A673 (cell line): ENCODE data around the gene PLCD3. TPM values are rescaled to one million over a fixed set of nuclear protein-coding genes. Genes with fewer than 3 reads are reported as not detected.

Experiments used
- BruUV-seq: library from RNA; stranded (reverse); fragments of 400-500 nt; replicated peaks from 2 replicates; lab custom pipeline; 2021; lab: Mats Ljungman, UMichigan
- CTCF ChIA-PET: fragments of 300-600 bp; sonication (Branson Sonifier 250); formaldehyde crosslinking; loops from one replicate; lab custom pipeline; 2022; ENCODE audit warnings: antibody characterized with exemption; lab: Charles Lee
- POLR2A ChIA-PET: fragments of 300-600 bp; sonication (Branson Sonifier 250); formaldehyde crosslinking; loops from one replicate; lab custom pipeline; 2022; ENCODE audit warnings: antibody characterized with exemption; ENCODE audit not compliant: low non-redundant PET; lab: Charles Lee
- DNase-seq: peaks from one replicate; pipeline ENCODE4 v3.0.0-alpha.2; 2015; ENCODE audit warnings: low spot score
- H3K27ac ChIP-seq: fragments of 200-600 bp; sonication (generic); 2 replicates; pipeline ENCODE4 v1.5.1; 2016; ENCODE audit warnings: mixed run types, low read depth, mild to moderate bottlenecking, mixed read lengths, antibody characterized with exemption, low read length; ENCODE audit not compliant: poor library complexity, severe bottlenecking
- H3K27me3 ChIP-seq: fragments of 200-600 bp; sonication (generic); replicated peaks from 2 replicates; pipeline ENCODE4 v1.6.1; 2017; ENCODE audit warnings: mixed run types, low read depth, mild to moderate bottlenecking, mixed read lengths, antibody characterized with exemption, low read length; ENCODE audit not compliant: insufficient read depth, poor library complexity
- H3K36me3 ChIP-seq: fragments of 200-600 bp; sonication (generic); 2 replicates; pipeline ENCODE4 v1.6.1; 2016; ENCODE audit warnings: mixed run types, mild to moderate bottlenecking, mixed read lengths, antibody characterized with exemption, low read length; ENCODE audit not compliant: insufficient read depth, poor library complexity, severe bottlenecking
- H3K4me1 ChIP-seq: fragments of 200-600 bp; sonication (generic); 2 replicates; pipeline ENCODE4 v1.6.1; 2017; ENCODE audit warnings: mixed run types, mild to moderate bottlenecking, mixed read lengths, antibody characterized with exemption, low read length; ENCODE audit not compliant: insufficient read depth, poor library complexity, severe bottlenecking
- H3K4me3 ChIP-seq: fragments of 200-600 bp; sonication (generic); 2 replicates; pipeline ENCODE4 v1.5.1; 2016; ENCODE audit warnings: low read depth, mixed run types, mild to moderate bottlenecking, mixed read lengths, low read length; ENCODE audit not compliant: poor library complexity, severe bottlenecking
- H3K9me3 ChIP-seq: fragments of 200-600 bp; sonication (generic); 2 replicates; pipeline ENCODE4 v1.6.1; 2016; ENCODE audit warnings: mixed run types, low read depth, mild to moderate bottlenecking, mixed read lengths, antibody characterized with exemption, low read length; ENCODE audit not compliant: poor library complexity, severe bottlenecking
- CTCF ChIP-seq: fragments of 300-800, 200-600 bp; sonication (generic); conservative IDR thresholded peaks from 2 replicates; pipeline ENCODE4 v1.5.1; 2017; ENCODE audit warnings: low read depth, mild to moderate bottlenecking, antibody characterized with exemption, low read length, moderate library complexity, mixed read lengths
- EZH2 ChIP-seq: fragments of 200-600 bp; sonication (generic); IDR thresholded peaks from 2 replicates; pipeline ENCODE4 v1.6.1; 2017; ENCODE audit warnings: borderline replicate concordance, low read depth, mild to moderate bottlenecking, mixed read lengths, antibody characterized with exemption, low read length; ENCODE audit not compliant: poor library complexity, severe bottlenecking
- intact Hi-C: fragments of 100-400 bp; cut with micrococcal nuclease; formaldehyde crosslinking; loops from one replicate; pipeline ENCODE4 v1.10.0; 2022; ENCODE audit not compliant: unreplicated experiment
- total RNA-seq: library from RNA; stranded (reverse); gene quantifications from 2 replicates; pipeline ENCODE4 v1.2.3, GENCODE V29; 2021

The PLCD3 gene
- total RNA-seq, 1 experiment from 2014 or later: 12.0 TPM

- peak overlapping the region; percentile 61 for H3K27ac ChIP-seq
- H3K36me3 ChIP-seq: no peaks in the 10 kb centered on the region
- H3K4me1 ChIP-seq: peaks cover 20% of the 10 kb centered on the region
- no peaks in the 10 kb centered on the region for H3K9me3 ChIP-seq
- DNase-seq: no peak
- TF ChIP-seq EZH2 (no peak), CTCF (no peak)
- ChIA-PET POLR2A (no interaction called here), CTCF (interaction anchor here (1.6 kb wide), 1 partner anchor 8 kb away, joined by 14 read pairs; the partner anchor contains the start of gene ACBD4)
- no peaks in the 10 kb centered on the region for H3K27me3 ChIP-seq
- intact Hi-C loops: no loop called here
- no TSS peak for BruUV-seq
- H3K4me3 ChIP-seq: peak overlapping the region; percentile 15
Measured at GRCh38 chr17:45143094-45143670, 10.9 kb upstream of the PLCD3 start.

- CTCF ChIA-PET: no interaction called here
Measured at GRCh38 chr17:45139533-45139920, 7.2 kb upstream of the PLCD3 start.

GRCh38 chr17:45138911-45139532 lies 6.7 kb upstream of the PLCD3 start:
- TF ChIP-seq EZH2: no peak
- no peak for TF ChIP-seq CTCF
- intact Hi-C loops: loop anchor here (10.0 kb wide), 1 partner anchor 246 kb away; no protein-coding TSS in a partner anchor
- no peaks in the 10 kb centered on the region for H3K27me3 ChIP-seq
- H3K36me3 ChIP-seq: no peaks in the 10 kb centered on the region
- no TSS peak for BruUV-seq
- no peaks in the 10 kb centered on the region for H3K9me3 ChIP-seq
- ChIA-PET POLR2A (no interaction called here), CTCF (interaction anchor here (0.7 kb wide), 1 partner anchor 115 kb away, joined by 7 read pairs; no protein-coding TSS in a partner anchor)
- no peak for DNase-seq
- no peak overlapping the region for H3K27ac ChIP-seq
- no peak overlapping the region for H3K4me3 ChIP-seq
- H3K4me1 ChIP-seq: peaks cover 13% of the 10 kb centered on the region

More at GRCh38 chr17:45139533-45139920, 7.2 kb upstream of the PLCD3 start:
- POLR2A ChIA-PET: no interaction called here
- intact Hi-C loops: loop anchor here (10.0 kb wide), 1 partner anchor 245 kb away; no protein-coding TSS in a partner anchor
- H3K27me3 ChIP-seq: no peaks in the 10 kb centered on the region
- H3K9me3 ChIP-seq: no peaks in the 10 kb centered on the region
- H3K36me3 ChIP-seq: no peaks in the 10 kb centered on the region
- no peak for DNase-seq
- peaks cover 18% of the 10 kb centered on the region for H3K4me1 ChIP-seq
- TF ChIP-seq CTCF (no peak), EZH2 (no peak)
- no peak overlapping the region for H3K27ac ChIP-seq
- no peak overlapping the region for H3K4me3 ChIP-seq
- no TSS peak for BruUV-seq
